HG02610 (cell line): Measurements from ENCODE around the gene MAOA.
"Not testable (repeated sequence)": the region's sequence is repeated elsewhere in the genome, so short reads cannot be mapped to it uniquely, and the experiment has no call there.

ENCODE experiments used
- ATAC-seq: cut with Tn5 transposase; IDR thresholded peaks from one replicate; pipeline ENCODE4 v1.9.1; 2021; ENCODE audit warnings: mild to moderate bottlenecking, moderate library complexity; ENCODE audit not compliant: unreplicated experiment

Gene MAOA

GRCh38 chrX:43716144-43716543 lies 60.0 kb downstream of the MAOA start:
- ATAC-seq: no peak

DNA sequence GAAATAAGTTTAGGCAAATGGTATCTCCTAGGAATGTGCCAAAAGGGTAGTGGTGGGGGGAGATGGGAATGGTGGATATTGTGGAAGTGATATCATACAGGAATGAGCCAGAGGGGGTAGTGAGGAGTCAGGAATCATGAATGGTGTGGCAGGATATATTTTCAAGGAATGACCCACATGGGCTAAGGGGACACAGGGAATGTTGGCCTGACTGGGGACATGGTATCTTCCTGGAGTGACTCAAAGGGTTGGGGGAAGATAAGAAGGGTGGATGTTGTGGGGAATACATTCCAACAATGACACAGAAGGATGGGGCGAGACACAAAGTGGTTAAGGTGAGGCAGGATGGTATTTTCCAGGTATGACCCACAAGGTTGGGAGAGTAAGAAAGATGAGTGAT lies 60.6 kb downstream of the MAOA start:
- no peak for ATAC-seq

GRCh38 chrX:43717161-43717560 lies 61.1 kb downstream of the MAOA start:
- no peak for ATAC-seq

- no peak for ATAC-seq
Observed at GRCh38 chrX:43718081-43718480, 62.0 kb downstream of the MAOA start.

DNA sequence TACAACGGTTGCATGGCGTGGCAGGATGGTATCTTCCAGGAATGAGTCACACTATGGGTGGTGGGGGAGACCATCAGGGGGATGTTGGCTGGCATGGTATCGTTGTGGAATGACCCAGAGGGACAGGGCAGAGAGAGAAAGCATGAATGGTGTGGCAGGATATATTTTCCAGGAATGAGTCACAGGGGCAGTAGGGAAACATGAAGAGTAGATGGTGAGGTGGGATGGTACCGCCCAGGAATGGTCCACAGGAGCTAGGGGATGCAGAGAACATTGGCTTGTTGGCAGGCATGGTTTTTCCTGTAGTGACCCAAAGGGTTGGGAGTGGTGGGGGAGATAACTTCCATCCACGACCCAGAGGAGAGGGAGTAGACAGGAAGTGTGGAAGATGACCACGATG lies 62.4 kb downstream of the MAOA start:
- ATAC-seq: no peak

GRCh38 chrX:43718956-43719355 lies 62.9 kb downstream of the MAOA start:
- ATAC-seq: no peak

DNA sequence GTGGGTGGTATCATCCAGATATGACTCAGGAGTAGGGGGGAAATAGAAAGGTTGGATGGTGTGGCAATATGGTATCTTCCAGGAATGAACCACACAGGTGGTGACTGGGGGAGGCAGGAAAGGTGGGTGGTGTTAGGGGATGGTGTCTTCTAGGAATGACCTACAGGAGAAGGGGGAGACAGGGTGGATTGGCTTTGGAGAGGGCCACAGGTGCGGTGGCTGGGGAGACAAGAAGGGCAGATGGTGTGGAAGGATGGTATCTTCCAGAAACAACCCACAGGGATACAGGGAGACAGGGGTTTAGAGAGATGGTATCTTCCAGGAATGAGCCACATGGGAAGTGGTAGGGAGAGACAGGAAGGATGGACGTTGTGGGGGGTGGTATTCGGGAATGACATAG lies 64.0 kb downstream of the MAOA start:
- no peak for ATAC-seq

DNA sequence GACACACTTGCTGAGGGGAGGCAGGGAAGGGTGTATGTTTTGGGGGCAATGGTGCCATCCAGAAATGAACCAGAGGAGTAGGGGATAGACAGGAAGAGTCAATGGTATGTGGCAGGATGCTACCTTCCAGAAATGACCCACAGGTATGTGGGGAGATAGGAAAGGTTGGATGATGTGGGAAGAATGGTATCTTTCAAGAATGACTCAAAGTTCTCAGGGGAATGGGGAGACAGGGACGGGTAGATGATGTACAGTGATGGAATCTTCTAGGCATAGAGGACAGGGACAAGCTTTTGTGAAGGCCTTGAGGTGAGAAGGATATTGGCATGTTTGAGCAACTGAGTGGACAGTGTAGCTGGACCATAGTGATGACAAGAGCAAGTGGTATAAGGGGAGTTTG lies 64.9 kb downstream of the MAOA start:
- ATAC-seq: no peak

DNA sequence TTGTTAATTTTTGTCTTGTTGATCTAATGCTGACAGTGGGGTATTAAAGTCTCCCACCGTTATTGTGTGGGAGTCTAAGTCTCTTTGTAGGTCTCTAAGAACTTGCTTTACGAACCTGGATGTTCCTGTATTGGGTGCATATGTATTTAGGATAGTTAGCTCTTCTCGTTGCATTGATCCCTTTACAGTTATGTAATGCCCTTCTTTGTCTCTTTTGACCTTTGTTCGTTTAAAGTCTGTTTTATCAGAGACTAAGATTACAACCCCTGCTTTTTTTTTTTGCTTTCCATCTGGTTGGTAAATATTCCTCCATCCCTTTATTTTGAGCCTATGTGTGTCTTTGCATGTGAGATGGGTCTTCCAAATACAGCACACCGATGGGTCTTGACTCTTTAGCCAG lies 69.1 kb downstream of the MAOA start:
- ATAC-seq: not testable (repeated sequence)

DNA sequence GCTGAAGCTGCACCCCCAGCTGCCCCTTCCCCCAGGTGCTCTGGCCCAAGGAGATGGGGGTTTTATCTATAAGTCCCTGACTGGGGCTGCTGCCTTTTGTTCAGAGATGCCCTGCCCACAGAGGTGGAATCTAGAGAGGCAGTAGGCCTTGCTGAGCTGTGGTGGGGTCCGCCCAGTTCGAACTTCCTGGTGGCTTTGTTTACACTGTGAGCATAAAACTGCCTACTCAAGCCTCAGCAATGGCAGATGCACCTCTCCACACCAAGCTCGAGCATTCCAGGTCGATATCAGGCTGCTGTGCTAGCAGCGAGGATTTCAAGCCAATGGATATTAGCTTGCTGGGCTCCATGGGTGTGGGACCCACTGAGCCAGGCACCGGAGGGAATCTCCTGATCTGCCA lies 71.2 kb downstream of the MAOA start:
- ATAC-seq: not testable (repeated sequence)

GRCh38 chrX:43728002-43728401 lies 71.9 kb downstream of the MAOA start:
- ATAC-seq: no peak

DNA sequence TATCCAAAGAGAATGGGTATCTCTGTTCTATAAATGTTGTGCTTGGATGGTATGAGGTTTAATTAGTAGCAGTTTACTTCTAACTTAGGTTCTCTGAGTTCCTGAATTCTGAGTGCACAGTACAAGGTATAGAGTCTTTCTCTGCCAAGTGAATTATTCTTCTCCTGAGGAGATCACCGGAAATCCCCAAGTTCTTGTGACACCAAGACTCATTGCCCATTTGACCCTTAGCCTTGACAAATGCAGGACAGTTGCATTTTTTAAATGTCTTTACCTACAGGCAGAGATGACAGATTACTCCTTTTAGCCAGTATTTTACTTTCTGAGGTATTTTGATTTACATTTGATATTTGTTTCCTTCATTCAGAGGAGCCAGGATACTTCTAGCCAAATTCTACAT lies 72.9 kb downstream of the MAOA start:
- ATAC-seq: no peak

- no peak for ATAC-seq
Observed at GRCh38 chrX:43731086-43731485, 75.0 kb downstream of the MAOA start.

GRCh38 chrX:43733699-43734098 lies 77.6 kb downstream of the MAOA start:
- no peak for ATAC-seq

- no peak for ATAC-seq
Observed at GRCh38 chrX:43734444-43734843, 78.3 kb downstream of the MAOA start.

DNA sequence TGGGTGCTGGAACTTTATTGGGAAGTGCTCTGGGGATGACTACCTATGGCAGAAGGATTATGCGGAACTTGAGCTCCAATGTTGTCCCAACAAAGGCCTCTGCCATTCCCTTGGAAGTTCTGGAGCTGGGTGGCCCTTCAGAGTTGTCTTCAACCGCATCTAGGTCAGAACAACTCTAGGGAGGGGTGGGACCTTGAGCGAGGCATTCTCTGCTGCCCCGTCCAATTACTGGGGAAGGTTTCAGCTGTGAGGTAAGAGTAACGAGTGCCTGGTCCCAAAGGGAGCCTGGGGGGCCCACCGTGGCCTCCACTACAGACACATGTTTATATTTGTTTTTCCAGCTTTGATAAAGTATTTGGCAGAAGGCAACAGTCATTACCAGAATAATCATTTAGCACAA lies 79.4 kb downstream of the MAOA start:
- ATAC-seq: no peak

- ATAC-seq: no peak
Observed at GRCh38 chrX:43735957-43736356, 79.9 kb downstream of the MAOA start.

- no peak for ATAC-seq
Observed at GRCh38 chrX:43741843-43742573, 85.9 kb downstream of the MAOA start.

DNA sequence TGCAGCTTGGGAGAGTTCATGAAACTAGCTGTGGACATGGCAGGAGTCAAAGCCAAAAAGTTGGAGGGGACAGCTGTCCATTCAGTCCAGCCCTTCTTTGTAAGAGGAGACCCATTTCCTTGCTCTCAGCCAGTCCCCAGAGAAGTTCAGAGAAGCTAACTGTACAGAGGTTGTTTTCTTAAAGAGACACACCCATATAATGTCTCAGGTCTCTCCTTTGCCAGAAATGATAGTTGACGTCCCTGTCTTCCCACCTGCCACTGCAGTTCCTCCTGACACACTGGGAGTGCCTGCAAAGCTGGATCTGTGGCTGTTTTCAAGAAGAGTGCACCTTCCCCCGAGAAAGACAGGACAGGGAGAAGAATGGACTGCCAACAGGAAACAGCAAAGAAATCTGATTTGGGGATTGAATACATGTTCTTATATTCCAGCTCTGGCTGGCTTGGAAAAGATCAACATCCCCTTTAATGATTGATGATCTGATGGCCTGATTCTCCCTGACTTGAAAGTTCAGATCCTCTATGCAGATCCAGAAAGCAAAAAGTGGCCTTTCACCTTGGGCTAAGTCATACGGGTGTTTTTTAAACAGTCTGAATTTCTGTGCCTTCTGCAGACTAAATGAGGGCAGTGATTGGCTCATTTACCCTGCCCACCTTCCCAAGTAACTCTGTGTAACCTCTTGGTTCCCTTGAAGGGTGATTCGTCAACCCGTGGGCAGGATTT lies 87.2 kb downstream of the MAOA start:
- no peak for ATAC-seq

DNA sequence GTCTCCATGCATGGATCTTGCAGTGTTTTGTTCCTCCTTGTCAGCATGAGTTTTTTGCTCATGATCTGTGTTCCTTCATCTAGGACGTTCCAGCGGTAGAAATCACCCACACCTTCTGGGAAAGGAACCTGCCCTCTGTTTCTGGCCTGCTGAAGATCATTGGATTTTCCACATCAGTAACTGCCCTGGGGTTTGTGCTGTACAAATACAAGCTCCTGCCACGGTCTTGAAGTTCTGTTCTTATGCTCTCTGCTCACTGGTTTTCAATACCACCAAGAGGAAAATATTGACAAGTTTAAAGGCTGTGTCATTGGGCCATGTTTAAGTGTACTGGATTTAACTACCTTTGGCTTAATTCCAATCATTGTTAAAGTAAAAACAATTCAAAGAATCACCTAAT lies 88.2 kb downstream of the MAOA start:
- no peak for ATAC-seq

- no peak for ATAC-seq
Observed at GRCh38 chrX:43745938-43746721, 90.0 kb downstream of the MAOA start.

DNA sequence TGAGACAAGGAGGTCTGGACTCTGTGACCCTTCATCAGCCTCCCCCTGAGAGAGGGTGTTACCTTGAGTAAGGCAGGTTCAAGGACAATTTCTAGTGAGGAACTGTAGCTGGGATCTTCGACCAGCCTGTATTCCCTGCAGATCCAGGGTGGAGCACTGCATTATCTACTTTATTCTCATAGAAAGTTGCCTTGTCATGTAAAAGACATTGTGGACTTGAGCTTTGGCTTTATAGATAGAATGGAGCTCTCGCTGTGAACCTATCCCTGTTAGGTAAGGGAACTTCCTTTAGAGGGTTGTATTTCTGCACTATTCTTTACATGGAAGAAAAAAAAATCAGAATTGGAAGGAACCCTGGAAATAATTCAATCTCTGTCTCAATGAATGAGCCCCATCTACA lies 91.4 kb downstream of the MAOA start:
- ATAC-seq: no peak
